Activated CD8-positive, alpha-beta memory T cell treated with anti-CD3 and anti-CD28 coated beads for 36 hours (primary cell): Measurements from ENCODE around the gene NELL2. TPM values are rescaled to one million over a fixed set of nuclear protein-coding genes. Genes with fewer than 3 reads are reported as not detected.

Experiments used
- CTCF ChIA-PET: fragments of 350-600 bp; sonication (Branson Sonifier 250); formaldehyde crosslinking; loops from one replicate; lab custom pipeline; 2021; ENCODE audit warnings: antibody characterized with exemption; lab: Charles Lee
- POLR2A ChIA-PET: fragments of 350-600 bp; sonication (Branson Sonifier 250); formaldehyde crosslinking; loops from one replicate; lab custom pipeline; 2021; ENCODE audit warnings: antibody characterized with exemption; lab: Charles Lee
- total RNA-seq, 2 experiments: library from RNA; stranded (reverse); gene quantifications; one replicate each; pipeline ENCODE4 v1.2.3, GENCODE V29; 2021

The NELL2 gene
- total RNA-seq, 2 experiments from 2014 or later = 48.3 to 50.0 TPM

- CTCF ChIA-PET = no interaction called here
Observed at GRCh38 chr12:44462729-44463128, 413.4 kb downstream of the NELL2 start.

DNA sequence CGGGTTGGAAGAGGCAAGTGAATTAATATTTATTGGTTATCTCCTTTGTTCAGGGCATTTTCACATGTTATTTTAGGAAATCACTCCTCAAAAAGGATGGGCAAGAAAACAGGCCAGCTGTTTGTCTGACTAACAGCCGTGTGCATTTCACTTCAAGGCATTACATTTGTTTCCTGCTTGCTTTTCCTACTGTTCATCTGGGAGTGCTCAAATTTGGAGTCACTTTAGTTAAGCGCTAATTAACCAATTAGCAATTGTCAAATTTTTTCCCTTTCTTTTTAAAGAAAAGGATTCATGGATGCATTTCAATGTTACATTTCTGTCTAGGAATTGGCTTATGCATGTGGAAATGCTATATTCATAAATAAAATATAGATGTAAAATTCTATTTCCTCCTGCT lies 415.9 kb downstream of the NELL2 start:
- CTCF ChIA-PET = no interaction called here
- POLR2A ChIA-PET = no interaction called here

More at GRCh38 chr12:44462729-44463128, 413.4 kb downstream of the NELL2 start:
- POLR2A ChIA-PET = no interaction called here

DNA sequence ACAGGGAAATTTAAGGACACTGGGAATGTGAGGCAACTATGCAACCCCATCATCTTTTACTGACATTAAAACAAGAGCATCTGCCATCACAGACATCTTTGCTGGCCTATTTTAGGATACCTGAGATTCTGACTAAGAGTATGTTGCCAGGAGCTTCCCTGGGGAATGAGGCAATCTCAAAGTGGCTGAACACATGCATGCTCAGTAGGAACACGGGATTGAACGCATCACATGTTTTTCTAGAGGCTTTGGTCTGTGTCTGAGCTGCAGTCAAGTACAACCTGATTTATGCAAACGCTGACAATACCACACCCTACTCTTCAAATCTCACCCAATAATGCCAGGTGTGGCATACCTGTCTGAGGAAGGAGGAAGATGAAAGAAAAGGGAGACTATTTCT lies 416.5 kb downstream of the NELL2 start:
- ChIA-PET CTCF (no interaction called here), POLR2A (no interaction called here)

Other genes with a start within 250 kb of the NELL2 start
- gene DBX2, start 174.8 kb upstream of the NELL2 start, total RNA-seq = not detected